NCI-H774 (cell line): Measurements from ENCODE around the gene EDA2R.

Source experiments
- DNase-seq: peaks from one replicate; lab custom pipeline; 2025; lab: John Stamatoyannopoulos, UW

Gene EDA2R, protein sequence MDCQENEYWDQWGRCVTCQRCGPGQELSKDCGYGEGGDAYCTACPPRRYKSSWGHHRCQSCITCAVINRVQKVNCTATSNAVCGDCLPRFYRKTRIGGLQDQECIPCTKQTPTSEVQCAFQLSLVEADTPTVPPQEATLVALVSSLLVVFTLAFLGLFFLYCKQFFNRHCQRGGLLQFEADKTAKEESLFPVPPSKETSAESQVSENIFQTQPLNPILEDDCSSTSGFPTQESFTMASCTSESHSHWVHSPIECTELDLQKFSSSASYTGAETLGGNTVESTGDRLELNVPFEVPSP

DNA sequence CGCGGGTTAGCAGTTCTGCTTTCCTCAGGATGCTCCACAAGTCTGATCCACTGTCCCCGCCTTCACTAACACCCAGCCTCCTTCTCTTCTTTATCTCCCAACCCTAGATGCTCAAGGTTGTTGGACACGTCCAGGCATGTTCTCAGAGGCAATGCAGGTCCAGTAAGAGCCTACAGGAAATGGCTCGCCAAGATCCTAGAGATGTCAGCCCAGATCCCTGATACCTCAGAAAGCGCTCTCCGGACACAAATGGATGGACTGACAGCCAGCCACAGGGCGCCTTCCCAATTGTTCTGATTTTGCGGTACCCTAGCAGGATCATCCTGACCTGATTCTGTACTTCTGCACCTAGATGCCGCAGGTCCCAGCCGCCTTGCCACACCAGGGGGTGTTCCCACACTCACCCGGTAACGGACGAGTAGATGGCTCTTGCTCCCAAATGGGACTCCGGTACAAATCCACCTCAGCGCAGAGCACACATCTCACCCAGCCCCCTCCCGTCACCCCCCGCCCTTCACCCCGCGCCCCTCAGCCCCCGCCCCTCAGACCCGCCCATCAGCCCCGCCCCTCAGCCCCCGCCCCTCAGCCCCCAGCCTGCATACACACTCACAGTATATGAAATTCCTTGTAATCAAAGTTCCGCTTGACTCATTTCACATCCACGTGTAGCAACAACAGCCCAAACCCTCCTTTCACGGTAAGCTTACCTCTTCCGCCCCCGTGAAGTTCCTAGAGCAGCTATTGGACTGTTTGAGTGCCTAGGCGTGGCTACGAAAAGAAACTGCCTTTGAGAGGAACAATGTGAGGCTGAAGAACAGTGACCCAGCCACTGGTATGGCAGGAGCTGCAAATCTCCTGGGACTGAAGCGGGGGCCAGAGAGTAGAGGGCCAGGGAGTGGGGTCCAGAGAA lies at the start of gene EDA2R:
TSS of gene EDA2R (minus strand) at position 488 of the 910 bp plus-strand sequence. CDS start 23,058 bp downstream, outside the sequence.
- DNase-seq = no peak

DNA sequence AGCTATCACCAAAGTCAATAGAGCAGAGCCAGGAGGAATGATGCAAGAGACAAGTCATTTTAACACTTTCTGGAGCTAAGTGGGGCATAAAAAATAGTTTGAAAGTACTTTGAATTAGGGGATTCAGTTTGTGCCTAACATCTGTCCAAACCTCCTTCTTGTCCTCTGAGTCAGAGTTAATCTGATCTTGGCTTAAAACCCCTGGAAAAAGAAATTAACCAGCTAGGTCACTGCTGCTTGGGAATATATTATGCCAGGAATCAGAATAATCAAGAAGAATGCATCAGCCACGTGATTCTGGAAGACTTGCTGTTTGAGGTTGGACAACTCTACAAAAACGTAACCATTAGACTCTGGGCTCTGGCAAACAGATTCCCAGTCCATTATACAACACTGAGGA lies 45.3 kb upstream of the EDA2R start:
- DNase-seq = no peak

DNA sequence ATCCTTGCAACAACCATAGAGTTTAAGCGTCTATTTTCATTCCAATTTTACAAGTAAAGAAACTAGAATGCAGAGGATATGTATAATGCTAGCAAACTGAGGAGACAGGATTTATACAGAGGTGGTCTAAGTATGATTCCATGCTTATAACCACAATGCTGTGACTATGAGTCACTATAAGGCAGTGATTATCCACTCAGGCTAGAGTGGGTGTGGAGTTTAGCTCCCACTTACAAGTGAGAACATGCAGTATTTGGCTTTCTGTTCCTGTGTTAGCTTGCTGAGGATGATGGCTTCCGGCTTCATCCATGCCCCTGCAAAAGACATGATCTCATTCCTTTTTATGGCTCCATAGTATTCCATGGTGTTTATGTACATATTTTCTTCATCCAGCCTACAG lies 41.6 kb upstream of the EDA2R start:
- no peak for DNase-seq

DNA sequence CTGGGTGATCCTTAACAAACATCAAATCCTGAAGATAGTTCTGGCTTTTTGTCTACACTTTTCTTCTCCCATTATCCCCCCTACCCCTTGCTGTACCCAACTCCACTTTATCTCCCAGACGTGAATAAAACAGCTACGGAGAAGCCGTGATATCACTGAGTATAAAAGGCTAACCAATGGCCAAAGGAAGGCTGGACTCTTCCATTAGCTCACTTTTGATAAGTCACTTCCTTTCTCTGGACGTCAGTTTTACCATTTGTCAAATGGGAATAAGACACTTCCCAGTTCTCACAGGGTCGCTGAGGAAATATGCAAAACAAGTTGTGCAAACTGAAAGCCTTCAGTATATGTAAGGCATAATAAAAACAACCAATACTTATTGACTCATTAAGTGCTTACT lies 38.6 kb upstream of the EDA2R start:
- no peak for DNase-seq

DNA sequence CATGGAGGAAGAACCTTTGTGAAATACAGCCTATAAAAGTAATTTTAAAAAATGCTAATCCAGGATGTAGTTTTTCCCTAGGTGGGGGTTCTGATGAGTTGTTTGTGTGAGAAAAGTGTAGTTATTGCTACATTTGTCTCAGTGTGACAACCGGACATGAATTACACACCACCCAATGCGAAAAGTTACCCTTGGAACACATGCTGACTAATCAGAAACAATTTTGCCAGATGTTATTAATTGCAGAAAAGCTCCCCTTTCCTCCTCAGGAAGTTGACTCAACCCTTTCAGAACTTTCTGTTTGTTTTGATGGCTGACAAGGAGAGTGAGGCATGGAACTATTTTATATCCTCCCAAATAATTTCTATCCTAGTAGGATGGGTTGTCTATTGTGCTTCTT lies 38.1 kb upstream of the EDA2R start:
- DNase-seq = no peak

DNA sequence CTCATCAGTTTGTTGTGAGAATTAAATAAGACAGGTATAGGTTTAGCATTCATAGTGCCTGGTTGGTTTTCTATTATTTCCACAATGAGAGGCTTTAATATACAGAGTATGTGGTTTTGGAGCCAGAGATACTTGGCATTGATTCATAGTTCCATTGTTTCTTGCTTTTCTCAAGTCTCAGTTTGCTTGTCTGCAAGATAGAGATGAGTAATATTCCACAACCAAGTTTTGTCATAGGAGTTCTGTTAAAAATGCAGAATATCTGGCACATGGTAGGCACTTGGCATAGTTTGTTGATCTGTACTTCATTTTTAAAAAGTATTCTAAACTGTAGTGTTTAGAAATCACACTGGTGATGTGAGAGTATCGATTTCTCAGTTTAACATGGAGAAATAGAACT lies 37.5 kb upstream of the EDA2R start:
- DNase-seq = no peak

DNA sequence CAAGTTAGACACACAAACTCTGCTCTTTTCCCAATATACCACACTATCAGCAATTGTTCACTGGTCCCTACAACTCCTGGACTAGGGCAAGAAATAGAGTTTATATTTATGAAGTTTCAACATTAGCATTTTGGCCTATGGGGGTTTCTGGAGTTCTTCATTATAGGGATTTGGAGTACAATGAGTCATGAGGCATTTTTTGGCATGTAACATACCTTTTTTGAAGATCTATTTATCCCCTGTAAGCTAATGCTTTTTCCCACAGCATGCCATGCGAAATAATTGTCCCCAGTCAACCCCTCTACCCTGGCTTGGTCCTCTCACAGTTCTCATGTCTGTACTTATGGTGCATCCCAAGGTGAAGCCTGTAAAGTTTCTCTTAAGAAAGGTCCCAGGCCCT lies 36.7 kb upstream of the EDA2R start:
- DNase-seq = no peak

DNA sequence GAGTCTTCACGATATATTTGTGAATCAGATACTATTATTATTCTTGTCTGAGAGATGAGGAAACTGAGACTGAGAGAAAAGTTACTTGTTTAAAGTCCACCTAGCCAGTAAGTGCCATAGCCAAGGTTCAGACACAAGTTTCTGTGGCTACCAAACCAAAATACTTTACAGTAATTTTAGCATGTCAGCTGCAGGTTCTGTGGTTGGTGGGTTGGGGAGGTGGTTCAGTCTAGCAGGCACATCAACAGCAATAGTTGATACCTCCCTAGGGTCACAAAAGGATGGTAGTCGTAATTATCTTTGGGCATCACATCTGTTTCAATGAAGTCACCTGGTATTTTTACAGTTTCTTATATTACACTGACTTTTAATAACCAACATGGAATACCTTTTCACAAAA lies 35.6 kb upstream of the EDA2R start:
- DNase-seq = no peak

DNA sequence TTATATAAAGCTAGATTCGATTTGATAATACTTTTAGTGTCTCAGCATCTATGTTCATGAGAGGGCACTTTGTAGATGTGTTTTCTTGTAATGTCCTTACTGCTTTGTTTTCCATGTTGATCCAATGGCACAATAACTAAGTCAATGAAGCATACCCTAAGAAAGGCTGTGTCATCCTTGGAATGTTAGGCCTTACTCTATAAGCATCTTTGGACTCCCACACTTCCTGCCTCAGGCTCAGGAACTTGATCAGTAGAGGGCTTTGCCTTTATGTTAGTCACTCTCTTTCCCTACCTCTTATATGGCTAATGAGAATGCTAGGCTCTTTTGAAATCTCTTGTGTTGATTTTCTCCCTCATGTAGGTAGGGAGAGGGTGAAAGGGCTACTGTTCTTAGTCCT lies 33.2 kb upstream of the EDA2R start:
- DNase-seq = no peak

DNA sequence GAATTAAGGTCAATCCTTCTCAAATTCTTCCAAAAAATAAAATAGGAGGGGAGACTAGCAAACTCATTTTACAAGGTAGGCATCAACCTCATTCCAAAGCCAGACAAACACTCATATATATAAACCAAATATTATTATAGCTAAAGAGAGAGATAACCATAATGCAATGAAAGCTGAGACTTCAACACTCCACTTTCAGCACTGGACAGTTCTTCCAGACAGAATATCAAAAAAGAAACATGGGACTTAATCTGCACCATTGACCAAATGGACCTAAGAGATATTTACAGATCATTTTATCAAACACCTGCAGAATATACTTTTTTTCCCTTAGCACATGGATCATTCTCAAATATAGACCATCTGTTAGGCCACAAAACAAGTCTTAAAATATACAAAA lies 15.5 kb upstream of the EDA2R start:
- DNase-seq = no peak

DNA sequence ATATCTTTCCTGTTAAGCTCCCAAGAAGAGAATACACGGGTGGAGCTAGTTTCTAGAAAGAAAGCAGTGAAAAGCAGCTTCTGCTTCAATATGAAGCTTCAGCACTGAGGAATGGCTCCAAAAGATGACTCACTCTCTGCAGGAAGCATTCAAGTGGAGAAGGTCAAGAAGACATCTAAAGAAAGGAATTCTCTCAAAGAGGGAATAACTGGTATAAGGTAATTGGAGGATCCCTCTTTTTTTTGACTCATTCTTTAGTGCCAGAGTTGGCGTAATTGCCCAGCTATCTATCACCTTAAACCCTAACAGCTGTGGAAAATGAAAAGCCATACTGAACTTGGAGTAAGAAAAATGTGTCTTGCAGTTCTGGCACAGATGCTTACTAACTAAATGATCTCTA lies 3.5 kb downstream of the EDA2R start:
- no peak for DNase-seq

DNA sequence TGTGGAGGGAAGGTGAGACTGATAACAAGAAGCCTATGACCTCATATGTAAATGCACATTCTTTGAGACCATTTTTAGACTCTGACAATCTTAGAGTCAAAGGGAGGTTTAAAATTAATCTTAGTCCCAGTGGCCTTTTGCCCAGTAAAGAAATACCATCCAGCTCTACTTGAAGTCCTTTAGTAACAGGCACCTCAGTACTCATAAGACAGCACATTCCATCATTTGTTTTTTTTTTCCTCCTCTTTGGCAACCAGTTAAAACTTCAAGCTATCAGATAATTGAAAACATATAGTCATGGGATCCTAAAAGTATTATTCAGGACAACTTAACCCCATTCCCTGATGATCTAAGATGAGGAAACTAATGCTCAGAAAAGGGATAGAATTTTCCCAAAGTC lies 4.6 kb downstream of the EDA2R start:
- no peak for DNase-seq

DNA sequence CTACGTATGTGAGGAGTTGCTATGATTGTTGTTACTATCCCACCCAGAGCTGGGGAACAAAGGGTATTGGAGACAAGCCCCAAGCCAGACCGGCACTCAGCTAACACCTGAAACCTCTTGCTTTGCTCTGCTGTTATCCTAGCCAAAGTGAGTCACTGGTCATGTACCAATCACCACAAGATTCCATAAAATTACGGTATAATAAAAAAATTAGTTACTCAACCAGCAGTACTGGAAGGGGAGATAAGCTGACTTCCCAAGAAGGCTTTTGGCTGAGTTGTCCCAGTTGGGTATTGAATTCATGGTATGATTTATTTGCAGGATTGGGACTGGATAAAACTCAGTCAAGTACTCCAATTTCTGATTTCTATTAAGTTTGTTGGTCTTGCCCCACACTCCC lies 5.3 kb downstream of the EDA2R start:
- DNase-seq = no peak

DNA sequence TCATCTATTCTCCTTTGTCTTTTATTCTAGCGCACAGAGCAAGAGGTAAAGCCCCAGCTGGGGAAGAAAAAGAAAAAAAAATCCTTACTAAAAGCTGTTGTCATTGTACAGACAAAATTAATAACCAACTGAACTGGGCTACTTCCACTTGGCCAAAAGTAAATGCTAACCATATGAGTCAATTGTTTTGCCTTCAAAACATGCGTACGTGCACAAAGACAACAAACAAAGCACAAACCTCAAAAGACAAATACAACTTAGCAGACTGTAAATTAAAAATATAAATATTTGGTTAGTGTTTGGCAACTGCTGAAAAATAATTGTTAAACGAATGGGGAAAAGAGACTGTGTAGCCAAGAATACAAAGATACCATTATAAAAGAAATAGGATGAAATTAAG lies 5.9 kb downstream of the EDA2R start:
- DNase-seq = no peak

DNA sequence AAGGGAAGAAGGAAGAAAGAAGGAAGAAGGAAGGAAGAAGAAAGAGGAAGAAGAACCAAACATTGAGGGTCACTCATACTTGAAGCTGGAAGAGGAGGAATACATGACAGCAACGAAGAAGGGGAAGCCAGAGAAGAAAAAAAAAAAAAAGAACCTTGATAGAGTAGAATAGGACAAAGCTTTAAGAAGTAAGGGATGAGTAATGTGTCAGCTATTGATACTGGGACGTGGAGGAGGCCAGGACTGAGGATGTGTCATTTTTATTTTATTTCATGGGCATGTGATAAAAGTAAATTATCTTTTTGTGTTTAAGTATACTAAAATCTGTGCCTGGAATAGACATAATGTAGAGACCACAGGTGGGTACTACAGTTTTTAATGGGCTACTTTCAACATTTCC lies 6.4 kb downstream of the EDA2R start:
- no peak for DNase-seq

DNA sequence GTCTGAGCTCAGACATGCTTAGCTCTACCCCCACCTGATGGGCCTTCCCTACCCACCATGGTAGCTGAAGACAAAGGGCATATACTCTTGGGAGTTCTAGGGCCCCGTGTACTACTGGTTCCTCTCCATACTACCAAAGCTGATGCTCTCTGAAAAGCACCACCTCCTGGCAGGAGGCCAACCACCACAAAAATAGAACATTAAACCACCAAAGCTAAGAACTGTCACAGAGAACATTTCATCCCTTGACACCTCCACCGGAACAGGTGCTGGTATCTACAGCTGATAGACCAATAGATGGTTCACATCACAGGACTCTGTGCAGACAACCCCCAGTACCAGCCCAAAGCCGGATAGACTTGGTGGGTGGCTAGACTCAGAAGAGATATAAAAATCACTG lies 13.4 kb downstream of the EDA2R start:
- DNase-seq = no peak

DNA sequence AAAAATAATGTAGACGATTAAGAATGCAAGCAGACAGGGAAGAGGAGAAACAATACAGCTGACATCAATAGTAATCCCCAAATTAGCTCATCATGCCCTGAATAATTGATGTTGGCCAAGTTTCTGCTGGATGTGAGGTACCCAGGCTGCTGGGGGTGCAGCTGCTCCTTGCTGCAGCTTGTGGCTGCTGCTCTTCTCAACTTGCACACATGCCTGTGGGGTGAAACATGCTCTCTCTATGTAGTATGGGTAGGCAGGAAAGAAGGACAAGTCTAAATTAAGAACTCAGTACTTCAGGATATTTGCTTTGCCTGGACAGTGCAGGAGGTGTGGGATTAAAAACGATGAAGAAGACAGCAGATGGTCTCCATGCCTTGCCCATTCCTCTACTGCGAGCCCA lies 16.7 kb downstream of the EDA2R start:
- no peak for DNase-seq

DNA sequence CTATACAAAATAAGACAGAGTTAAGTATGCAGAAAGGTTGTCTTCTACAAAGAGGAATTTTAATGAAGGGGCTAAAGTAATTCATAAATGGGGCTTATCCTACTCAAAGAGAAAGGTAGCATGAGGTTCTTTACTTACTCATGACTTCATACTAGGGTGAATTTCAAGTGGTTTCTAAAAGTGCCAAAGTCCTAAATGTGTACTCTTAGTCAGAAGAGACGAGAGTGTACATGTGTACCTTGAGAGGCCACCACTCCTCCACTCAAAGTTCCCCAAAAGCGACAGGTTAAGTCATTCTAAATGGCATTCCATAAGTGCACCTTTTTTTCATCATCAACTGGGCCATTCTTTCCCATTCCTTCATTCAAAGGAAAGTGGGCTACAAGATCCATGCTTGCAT lies 21.9 kb downstream of the EDA2R start:
- no peak for DNase-seq

DNA sequence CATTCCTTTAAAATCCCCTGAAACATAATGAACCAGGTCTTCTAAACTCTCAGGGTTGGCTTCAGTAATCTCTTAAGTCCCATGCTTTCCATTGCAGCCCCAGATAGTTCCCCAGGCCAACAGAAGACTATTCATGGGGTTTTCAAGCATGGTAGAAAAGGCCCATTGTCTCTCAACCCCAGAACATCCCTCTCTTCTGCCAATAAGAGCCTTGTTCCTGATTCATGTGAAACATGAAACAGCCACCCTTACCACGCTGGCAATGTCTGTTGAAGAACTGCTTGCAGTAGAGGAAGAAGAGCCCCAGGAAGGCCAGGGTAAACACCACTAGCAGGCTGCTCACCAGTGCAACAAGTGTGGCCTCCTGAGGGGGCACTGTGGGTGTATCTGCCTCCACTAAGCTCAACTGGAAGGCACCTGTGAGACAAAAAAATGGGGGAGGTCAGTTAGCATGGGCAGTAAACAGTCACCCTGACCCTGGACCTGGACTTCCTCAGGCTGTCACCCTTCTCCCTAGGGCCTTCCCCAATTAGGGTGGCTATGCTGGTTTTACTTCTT lies 36.4 kb downstream of the EDA2R start:
- no peak for DNase-seq

DNA sequence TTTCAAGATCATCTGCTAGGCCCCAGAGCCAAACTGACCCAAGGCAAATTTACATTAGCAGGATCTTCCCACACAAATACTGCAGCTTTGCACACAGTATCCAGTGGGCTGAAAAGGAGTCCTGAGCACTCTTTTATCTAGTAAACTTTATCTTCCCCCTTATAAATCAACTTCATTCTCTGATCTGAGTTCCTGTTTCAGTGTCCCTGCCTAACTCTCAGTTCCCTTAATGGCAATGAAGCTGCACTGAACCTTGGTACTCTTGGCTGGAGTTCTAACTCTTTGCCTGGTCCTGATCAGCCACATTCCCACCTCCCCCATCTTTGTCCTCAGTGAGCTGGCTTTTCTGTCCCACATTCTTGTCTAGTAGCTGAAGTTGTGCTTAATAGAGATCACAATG lies 37.4 kb downstream of the EDA2R start:
- DNase-seq = no peak

DNA sequence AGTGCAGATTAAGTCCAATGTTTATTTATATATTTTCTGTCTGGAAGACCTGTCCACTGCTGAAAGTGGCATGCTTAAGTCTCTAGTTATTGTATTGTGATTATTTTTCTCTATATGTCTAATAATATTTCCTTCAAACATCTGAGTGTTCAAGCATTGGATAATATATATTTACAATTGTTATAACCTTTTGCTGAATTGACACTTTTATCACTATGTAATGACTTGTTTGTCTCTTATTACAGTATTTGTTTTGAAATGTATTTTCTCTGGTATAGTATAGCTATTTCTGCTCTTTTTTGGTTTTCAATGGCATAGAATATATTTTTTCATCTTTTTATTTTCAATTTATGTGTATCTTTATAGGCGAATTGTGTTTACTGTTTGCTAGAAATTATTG lies 59.7 kb downstream of the EDA2R start:
- DNase-seq = no peak

DNA sequence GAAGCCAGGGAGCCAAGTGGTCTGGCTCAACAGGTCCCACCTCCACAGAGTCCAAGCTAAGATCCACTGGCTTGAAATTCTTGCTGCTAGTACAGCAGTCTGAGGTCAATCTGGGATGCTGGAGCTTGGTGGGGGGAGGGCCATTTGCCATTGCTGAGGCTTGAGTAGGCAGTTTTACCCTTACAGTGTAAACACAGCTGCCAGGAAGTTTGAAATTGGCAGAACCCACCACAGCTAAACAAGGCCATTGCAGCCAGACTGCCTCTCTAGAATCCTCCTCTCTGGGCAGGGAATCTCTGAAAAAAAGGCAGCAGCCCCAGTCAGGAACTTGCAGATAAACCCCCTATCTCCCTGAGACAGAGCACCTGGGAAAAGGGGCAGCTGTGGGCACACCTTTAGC lies 84.9 kb downstream of the EDA2R start:
- no peak for DNase-seq

DNA sequence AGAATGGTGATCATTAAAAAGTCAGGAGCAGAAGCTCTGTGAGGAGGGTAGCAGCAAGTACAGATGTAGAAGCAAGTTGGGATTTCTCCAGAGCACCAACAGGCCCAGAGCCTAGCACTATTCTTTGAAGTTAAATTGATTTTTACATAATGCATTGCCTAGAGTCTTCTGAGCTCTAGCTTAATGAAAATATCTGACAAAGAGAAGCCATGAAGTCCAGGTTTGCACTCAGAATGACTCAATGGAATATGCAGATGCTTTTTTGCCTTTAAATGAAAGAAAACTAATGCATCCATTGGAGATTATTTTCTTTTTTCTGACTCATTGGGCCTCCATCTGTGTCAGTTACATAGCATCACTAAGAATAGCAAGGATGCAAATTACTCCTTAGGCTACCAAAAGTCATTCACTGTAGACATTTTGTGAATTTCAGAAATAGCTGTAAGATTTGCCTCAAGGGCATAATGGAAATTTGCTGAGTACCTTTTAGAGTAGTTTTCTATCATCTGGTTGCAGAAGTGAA lies 91.0 kb downstream of the EDA2R start:
- DNase-seq = no peak
